NCI-H1417 (cell line): ENCODE results near the gene EPHA4.

Source experiments
- DNase-seq, 3 experiments: peaks; one replicate each; lab custom pipeline; 2025; lab: John Stamatoyannopoulos, UW

The EPHA4 gene

DNA sequence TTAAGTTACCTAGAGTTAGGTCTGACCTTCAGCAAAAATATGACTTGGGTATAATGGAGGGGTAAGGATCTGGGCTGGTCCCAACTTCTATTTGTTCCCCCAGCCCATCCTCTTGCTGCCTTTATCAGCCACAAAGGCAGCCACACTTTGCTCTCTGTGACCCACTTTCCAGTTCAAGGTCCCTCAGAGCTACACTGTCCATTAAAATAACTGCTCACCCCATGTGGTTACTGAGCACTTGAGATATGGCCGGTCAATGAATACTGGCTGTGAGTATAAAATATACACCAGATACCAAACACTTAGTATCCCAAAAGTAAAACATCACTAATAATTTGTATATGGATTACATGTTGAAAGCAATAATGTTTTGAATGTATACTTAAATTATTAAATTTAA lies 67.2 kb downstream of the EPHA4 start:
- DNase-seq = no peak

DNA sequence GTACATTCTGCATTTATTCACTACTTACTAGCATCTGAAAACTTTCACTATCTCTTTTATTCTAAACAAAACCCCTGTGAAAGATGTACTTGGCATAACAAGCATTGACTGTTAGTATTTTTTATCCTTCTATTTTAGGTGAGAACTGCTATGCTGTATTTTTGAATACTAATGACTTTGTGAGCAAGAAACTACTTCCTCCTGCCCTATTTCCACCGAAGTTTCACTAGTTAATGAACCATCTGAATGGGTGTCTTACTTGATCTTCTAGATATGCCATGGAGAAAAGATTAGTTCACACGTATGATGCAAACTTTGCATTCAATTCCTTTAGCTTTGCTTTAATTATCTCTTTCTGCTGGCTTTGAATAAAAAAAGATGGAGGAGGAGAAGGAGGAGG lies 68.1 kb downstream of the EPHA4 start:
- DNase-seq = no peak

GRCh38 chr2:221502270-221503010 lies 69.7 kb downstream of the EPHA4 start:
- no peak for DNase-seq

GRCh38 chr2:221501883-221502269 lies 70.2 kb downstream of the EPHA4 start:
- no peak for DNase-seq

- no peak for DNase-seq
Measured at GRCh38 chr2:221501210-221501882, 70.8 kb downstream of the EPHA4 start.

DNA sequence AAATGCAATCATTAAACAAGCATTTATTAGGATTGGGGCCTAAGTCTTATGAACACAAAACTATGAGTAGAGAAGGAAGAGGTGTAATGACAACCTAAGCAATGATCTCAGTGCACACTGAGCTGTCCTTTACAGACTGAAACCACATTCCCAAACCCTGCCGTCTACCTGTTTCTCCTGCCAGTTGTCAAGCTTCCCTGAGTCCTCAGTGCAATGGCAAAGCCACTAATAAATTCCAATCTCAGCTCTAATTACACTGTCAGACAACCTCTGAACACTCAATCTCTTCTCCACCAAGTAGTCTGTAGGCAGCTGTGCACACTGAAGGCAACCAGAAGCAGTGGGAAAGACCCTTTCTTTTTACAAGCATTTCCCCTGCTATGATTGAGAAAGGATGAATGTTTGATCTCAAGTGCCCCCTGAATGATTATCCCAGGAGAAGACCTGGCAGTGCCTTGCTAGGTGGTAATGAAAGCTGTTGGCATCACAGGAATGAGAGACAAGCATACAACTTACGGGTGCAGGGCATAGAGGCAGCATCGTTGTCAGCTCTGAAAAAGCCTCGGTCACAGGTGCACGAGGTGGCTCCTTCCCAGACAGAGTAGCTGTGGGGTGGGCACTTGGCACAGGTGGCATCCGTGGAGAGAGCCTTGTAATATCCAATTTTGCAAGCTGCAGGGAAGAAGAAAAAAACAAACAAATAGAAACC lies 71.4 kb downstream of the EPHA4 start:
- DNase-seq = peak in 1 of 3 experiments; percentile 52

GRCh38 chr2:221495731-221496130 lies 76.4 kb downstream of the EPHA4 start:
- DNase-seq = no peak

GRCh38 chr2:221494556-221494955 lies 77.5 kb downstream of the EPHA4 start:
- DNase-seq = no peak

DNA sequence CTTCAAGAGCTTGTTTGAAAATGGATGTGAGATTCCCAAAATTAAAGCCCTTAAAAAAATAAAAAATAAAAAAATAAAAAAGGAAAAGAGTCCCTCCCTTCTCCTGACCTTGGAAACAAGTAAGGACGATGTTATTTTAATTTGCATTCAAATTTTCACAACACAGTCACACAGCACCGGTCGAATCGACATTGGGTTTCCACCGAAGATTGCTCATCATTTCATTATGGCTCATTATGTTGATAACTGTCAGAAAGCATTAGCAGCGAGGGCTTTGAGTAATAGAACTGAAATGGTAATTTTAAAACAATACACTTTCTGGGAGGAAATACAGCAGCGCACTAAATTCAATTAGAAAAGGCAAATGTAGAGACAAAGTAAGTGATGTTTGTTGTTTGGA lies 78.7 kb downstream of the EPHA4 start:
- DNase-seq = no peak

- DNase-seq = no peak
Measured at GRCh38 chr2:221492636-221493035, 79.5 kb downstream of the EPHA4 start.

DNA sequence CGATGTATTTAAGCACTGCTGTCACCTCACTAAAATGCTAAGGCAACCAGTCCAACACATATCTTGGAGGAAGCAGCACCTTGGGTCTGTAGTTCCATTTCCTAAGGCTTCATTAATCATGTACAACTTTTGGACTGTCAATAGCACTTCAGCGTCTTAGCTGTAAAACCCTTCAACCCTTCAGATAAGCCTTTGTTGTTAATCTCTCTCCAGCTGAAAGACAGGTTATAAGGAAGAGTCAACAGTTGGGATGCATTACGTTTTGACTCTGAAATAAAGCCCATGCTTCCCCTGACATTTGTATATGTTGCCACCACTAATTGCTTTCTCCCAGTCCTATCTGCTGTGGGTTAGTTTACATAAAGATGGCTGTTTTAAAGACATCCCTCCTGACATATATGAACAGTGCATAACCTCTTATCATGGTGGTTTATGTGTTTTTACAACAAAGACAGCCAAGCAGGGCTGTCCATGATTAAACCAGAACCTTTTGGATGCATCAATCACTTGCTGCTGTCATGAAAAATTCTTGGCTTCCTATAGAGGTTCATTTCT lies 81.5 kb downstream of the EPHA4 start:
- peak in 1 of 3 experiments; percentile 12 for DNase-seq

DNA sequence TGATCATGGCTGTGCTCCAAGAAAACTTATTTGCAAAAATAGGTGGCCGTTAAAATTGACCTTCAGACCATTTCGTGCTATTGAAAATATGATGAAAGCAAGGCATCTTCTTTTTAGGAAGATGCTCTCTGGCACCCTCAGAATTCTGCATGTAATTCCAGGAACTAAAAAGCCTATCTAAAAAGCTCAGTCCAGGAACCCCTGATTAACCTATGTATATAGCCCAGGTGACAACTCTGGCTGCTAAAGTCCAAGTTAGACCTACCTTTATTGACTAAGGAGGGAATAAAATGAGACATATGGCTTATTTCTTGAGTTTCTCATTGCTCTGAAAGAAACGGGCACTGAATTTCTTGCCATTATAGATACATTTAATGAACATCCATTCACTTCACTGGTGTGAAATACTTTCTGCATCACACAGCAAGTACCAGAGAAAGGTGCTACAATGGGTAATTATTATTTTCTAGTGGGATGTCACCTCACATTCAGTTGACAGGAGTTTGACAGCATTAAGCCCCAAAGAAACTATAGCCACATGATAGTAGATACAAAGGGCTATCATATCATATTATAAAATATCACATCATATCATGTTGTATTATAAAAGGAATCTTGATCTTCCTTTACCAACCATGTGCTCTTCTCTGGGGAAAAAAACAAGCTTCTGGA lies 83.8 kb downstream of the EPHA4 start:
- DNase-seq = peak in 1 of 3 experiments; percentile 4

DNA sequence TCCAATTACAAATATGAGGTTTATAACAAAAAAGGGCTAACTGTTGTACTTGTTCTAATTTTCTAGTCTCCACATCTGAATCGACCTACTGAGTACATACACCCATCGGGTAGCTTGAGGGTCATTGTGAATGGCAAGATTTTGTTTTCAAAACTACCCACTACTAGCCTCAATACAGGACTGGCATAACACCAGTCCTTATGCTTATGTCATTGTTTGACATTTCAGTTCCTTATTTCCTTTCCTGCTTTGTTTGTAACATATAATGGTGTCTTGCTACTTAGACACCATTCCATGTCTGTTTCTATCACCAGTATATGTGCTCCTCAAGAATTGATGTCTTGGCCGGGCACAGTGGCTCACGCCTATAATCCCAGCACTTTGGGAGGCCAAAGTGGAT lies 86.0 kb downstream of the EPHA4 start:
- no peak for DNase-seq

DNA sequence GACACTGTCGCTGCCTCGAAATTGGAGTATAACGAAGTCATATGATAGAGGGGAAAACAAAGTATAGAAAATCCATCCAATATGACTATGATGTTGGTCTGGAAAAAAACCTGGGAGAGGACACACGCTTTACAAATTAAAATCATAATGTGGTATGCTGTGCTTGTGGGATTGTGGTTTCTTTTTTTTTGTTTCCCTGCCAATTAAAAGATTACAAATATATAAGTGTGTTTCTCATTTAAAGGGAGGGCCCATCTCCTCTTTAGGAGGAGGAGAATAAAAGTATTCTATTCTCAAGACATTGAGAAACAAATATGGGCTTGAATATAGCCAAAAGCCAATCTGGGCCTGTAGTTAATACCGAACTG lies 86.6 kb downstream of the EPHA4 start:
- no peak for DNase-seq

DNA sequence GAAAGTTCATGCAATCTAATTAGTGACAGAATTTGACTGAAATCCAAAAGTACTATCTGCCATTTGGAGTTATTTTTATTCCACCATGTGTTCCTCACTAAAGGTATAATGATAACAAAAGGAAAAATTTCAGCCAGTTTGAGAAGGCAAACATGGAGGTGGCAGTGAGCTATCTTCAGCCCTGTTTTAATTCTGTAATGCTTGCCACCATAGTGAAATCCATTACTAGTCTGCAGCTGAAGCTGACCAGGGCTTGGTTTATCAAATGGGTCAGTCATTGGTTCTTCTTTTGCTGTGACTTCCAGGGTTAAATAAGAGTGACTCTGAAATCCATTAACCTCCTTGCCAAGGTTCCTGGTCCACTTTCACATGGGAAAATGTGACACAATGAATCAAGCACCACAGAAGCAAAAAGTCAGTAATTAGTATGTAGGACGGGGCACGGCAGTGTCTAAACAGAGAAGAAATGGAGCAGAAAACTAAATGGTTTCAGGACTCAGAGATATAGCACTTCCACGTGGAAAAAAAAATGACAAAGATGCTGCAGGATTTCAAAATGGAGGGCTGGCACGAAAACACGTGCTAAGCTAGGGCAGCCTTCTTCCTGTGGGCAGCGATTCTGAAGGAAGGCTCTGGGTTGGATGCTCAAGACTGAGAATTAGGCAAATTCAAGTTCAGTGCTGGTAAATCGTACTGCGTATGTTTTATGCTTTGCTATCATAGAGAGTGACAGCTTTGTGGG lies 87.2 kb downstream of the EPHA4 start:
- no peak for DNase-seq

DNA sequence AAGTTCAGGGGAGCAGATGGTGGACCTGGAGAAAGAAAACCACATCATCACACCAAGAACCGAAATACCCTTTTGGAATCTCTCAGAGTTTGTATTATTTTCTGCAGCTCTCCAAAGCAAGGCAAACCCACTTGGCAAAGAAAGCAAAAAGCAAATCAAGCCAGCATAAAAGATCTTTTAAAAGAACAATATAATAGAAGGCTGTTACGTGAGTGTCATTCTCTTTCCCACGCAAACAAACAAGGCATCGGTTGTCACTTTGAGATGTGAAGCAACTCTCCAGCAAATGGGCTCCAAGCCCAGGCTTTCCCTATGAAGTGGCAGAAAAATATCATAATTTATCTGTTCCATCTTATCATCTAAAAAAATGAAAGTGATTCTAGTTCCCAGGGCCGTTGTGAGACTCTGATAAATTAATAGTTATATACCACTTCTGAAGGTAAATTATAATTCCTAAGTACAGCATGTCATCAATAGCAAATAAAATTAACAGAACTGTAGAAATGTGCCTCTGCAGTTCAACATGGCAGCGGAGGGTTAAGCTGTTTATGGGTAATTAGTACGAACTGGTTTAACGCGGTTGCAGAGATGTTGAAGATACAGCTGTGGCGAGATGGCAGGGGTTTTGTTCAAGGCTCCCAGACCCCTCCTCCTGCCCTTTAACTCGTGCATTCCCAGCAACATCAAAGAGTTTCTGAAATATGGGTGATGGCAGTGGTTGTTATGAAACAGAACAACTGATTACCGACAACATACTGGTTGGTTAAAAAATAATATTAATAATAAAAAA lies 89.2 kb downstream of the EPHA4 start:
- no peak for DNase-seq

- DNase-seq = no peak
Measured at GRCh38 chr2:221480821-221481220, 91.3 kb downstream of the EPHA4 start.

- no peak for DNase-seq
Measured at GRCh38 chr2:221480163-221480562, 91.9 kb downstream of the EPHA4 start.

DNA sequence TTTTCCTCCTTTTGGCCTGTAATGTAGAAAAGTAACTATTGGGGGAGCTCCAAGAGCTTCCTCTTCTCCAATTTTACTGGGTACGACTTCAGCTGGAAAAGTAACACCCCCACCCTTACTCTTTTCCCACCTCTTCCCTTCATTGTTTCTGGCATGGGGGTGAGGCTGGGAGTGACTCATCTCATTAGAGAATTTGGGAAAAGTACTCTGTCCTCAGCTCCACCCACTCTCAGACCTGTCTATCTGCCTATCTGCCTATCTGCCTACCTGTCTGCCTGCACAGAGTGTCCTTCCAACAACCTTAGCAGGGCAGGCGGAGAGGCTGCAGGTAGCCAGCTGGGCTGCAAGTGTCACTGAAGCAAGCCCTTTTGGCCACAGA lies 93.6 kb downstream of the EPHA4 start:
- no peak for DNase-seq

- DNase-seq = no peak
Measured at GRCh38 chr2:221477714-221478484, 94.2 kb downstream of the EPHA4 start.
